ENCODE measurements around the gene FAM117A.

Gene FAM117A

DNA sequence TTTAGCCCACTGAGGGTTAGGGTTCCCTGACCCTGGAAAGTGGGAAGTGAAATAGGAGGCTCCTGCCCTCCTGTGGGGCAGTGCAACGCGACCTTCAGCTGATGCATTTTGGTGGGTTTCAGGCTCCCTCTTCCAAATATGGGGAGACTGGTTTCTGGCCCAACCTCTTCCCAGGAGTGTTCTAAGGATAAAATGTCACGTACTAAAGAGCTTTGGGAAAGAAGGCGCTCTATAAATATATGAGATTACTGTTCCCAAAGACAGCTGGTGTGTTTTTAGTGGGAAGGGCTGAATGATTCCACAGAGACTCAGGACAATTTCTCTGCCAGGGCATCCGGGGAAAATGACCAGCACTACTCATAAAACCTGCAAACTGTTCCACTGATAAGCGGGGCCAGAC, 65.9 kb downstream of the FAM117A start:
- H3K4me3 ChIP-seq (ENCODE audit: low read length), result no peak overlapping the region
- no peak for DNase-seq (ENCODE audit: low read depth)
- TF ChIP-seq, protein P1, sequence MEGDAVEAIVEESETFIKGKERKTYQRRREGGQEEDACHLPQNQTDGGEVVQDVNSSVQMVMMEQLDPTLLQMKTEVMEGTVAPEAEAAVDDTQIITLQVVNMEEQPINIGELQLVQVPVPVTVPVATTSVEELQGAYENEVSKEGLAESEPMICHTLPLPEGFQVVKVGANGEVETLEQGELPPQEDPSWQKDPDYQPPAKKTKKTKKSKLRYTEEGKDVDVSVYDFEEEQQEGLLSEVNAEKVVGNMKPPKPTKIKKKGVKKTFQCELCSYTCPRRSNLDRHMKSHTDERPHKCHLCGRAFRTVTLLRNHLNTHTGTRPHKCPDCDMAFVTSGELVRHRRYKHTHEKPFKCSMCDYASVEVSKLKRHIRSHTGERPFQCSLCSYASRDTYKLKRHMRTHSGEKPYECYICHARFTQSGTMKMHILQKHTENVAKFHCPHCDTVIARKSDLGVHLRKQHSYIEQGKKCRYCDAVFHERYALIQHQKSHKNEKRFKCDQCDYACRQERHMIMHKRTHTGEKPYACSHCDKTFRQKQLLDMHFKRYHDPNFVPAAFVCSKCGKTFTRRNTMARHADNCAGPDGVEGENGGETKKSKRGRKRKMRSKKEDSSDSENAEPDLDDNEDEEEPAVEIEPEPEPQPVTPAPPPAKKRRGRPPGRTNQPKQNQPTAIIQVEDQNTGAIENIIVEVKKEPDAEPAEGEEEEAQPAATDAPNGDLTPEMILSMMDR (IDR thresholded peaks at IDR 0.05; ENCODE audit: insufficient read depth, low read depth, low read length, missing control alignments), result no peak

DNA sequence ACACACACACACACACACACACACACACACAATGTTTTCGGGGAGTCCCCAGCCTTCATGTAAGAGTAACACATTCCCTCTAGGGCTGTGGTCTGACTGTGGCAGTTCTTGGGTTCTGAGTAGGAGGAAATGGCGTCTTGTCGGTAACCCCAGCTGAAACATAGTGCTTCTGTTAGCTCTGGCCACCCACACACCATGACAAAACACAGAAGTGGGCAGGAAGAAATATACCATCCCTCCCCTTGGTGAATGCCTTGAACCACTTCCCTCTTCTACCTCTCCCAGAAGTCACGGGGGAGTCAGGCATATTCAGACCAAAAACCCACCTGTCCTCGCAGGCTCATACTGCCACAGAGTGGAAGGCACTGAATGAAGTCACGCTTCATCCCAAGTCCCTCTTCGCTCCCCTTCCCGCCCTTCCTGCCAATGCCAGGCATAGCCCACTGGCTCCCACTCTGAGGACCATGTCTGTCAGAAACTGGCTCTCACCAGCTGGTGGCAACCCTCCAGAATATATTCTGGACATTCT, 67.6 kb downstream of the FAM117A start:
- DNase-seq (ENCODE audit: low read depth), result no peak
- TF ChIP-seq, protein P1 (IDR thresholded peaks at IDR 0.05; ENCODE audit: insufficient read depth, low read depth, low read length, missing control alignments), result no peak
- H3K4me3 ChIP-seq (ENCODE audit: low read length), result no peak overlapping the region

DNA sequence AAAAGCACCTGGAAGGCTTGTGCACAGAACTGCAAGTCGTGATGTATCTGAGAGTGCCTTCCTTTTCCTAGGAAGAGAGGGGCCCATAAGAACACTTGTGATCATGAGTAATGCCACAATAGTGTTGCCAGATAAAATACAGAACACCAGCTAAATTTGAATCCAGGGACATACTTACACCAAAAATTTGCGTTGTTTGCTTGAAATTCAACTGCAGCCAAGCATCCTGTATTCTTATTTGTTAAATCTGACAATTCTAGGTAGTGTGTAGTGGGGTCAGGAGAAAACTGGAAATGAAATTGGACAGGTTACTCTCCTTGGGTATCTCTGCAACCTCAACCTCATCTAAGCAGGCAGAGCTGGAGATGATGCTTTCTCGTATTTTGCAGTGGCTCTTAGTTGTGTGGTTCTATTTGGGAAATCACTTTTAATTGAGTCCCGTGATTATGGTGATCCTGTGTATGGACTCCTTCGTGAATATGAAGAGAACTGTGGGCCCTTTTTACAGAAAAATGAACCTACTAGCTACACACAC, 68.2 kb downstream of the FAM117A start:
- DNase-seq (ENCODE audit: low read depth), result no peak

DNA sequence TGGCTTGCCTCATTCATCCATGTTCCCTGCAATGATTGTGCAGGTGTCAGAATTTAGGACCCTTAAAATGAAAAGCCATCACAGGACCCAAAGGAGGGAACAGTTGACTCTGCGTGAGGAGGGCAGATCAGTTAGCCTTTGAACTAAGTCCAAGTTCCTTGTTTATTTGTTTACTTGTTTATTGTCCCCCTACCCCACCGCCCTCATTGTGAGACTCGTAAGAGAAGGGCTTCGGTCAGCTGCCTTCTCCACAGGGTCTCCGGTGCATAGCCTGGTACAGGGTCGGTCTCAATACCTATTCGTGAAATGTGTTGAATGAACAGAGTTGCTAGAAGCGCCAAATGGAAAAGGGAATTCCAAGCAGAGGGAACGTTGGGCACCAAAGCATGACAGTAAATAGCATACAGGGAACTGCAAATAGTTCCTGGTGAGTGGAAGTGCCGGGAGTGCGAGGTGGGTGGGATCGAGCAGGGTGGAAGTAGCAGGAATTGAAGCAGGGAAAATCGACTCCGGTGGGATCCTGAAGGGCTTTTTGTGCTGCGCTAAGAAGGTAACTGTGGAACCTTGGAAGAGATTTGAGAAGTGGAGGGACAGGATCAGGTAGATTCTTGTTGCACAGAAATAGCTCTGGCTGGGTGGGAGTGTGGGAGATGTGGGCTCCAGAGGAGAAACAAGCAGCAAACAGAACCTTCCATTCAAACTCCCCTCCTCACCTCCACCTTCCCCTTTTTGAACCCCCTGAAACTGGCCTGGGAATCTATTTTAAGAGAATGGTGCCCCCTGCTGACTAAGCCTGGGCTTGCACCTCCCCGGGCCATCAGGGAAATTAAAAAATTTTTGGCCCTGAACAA, 68.9 kb downstream of the FAM117A start:
- TF ChIP-seq, protein P1 (IDR thresholded peaks at IDR 0.05; ENCODE audit: insufficient read depth, low read depth, low read length, missing control alignments), result peak; percentile 91
- H3K4me3 ChIP-seq (ENCODE audit: low read length), result no peak overlapping the region
- DNase-seq (ENCODE audit: low read depth), result peak; percentile 37

More for the DNA sequence above, 68.2 kb downstream of the FAM117A start:
- no peak overlapping the region for H3K4me3 ChIP-seq (ENCODE audit: low read length)
- TF ChIP-seq, protein P1 (IDR thresholded peaks at IDR 0.05; ENCODE audit: insufficient read depth, low read depth, low read length, missing control alignments), result no peak

DNA sequence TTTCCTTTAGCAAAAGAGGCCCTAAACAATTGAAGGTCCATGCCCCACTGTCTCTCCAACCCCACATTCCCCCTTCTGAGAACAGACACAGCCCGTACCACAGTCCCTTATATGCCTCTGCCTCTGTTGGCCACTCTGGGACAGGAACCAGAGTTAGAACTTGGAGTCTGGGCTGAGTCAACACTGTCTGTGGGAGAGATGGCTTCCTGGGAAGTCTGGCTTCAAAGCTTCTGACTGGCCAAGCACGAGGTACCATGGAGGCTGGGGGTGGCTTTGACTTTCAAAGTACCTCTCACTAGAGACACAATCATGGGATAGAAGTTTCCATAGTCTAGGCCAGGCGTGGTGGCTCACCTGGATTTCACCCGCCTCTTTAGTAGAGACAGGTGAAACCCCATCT, 71.2 kb downstream of the FAM117A start:
- H3K4me3 ChIP-seq (ENCODE audit: low read length), result no peak overlapping the region
- TF ChIP-seq, protein P1 (IDR thresholded peaks at IDR 0.05; ENCODE audit: insufficient read depth, low read depth, low read length, missing control alignments), result no peak
- DNase-seq (ENCODE audit: low read depth), result no peak

DNA sequence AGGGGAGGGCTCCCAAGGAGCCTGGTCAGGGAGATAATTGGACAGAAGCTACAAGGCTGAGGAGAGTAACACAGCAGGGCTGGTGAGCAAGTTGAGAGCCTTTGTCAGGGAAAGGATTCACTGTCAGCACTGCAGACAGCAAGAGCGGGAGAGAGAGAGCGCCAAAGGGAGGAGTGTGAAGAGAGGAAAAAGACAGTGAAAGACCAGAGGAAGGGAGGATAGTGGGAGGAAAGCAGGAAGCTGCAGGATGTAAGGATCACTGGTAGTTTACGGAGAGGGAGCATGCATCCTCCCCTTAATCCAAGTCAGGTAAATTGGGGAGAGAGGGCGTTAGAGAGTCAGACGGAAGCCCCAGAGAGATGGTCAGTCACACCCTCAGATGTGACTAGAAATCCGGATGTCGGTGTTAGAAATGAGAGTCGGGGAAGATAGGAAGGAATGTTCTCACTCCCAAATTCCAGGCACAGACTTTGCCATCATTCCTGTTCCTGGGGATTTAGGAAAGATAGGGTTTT, 72.2 kb downstream of the FAM117A start:
- TF ChIP-seq, protein P1 (IDR thresholded peaks at IDR 0.05; ENCODE audit: insufficient read depth, low read depth, low read length, missing control alignments), result no peak
- no peak overlapping the region for H3K4me3 ChIP-seq (ENCODE audit: low read length)
- no peak for DNase-seq (ENCODE audit: low read depth)
